ENCODE results near the gene CELA2B. TPM values are rescaled to one million over a fixed set of nuclear protein-coding genes. Genes with fewer than 3 reads are reported as not detected.
"Not testable (repeated sequence)": the region's sequence is repeated elsewhere in the genome, so short reads cannot be mapped to it uniquely, and the experiment has no call there.

Gene CELA2B
- total RNA-seq, 1 donor from 2014 or later: not detected

DNA sequence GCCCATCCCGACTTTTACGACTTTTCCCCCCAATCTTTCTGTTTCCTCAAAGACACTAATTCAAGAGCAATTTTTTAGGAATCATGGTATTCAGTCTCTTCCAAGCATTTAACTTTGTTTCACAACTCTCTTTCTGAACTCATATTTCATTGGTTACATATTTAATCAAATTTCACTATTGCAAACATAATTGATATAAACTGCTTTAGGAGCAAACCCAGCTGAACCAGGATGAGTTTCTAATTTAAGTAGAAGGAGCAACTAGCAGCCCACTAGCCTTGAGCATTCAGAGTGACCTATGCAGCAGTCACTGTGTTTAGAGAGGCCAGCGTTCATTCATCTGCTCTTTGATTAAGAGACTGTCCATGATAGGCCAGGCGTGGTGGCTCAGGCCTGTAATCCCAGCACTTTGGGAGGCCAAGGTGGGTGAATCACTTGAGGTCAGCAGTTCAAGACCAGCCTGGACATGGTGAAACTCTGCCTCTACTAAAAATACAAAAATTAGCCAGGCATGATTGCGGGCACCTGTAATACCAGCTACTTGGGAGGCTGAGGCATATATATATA lies 1.8 kb downstream of the CELA2B start:
- no peak overlapping the region for H3K27ac ChIP-seq
- TF ChIP-seq, protein P1, sequence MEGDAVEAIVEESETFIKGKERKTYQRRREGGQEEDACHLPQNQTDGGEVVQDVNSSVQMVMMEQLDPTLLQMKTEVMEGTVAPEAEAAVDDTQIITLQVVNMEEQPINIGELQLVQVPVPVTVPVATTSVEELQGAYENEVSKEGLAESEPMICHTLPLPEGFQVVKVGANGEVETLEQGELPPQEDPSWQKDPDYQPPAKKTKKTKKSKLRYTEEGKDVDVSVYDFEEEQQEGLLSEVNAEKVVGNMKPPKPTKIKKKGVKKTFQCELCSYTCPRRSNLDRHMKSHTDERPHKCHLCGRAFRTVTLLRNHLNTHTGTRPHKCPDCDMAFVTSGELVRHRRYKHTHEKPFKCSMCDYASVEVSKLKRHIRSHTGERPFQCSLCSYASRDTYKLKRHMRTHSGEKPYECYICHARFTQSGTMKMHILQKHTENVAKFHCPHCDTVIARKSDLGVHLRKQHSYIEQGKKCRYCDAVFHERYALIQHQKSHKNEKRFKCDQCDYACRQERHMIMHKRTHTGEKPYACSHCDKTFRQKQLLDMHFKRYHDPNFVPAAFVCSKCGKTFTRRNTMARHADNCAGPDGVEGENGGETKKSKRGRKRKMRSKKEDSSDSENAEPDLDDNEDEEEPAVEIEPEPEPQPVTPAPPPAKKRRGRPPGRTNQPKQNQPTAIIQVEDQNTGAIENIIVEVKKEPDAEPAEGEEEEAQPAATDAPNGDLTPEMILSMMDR (IDR thresholded peaks at IDR 0.05): no peak
- DNase-seq (no peak), ATAC-seq (peak in 1 of 2 donors; percentile 43)
- intact Hi-C loops (cut with DNase I): no loop called here
- no peaks in the 10 kb centered on the region for H3K36me3 ChIP-seq
- H3K9me3 ChIP-seq: no peaks in the 10 kb centered on the region
- H3K4me3 ChIP-seq: no peak overlapping the region
- no peaks in the 10 kb centered on the region for H3K4me1 ChIP-seq
- H3K27me3 ChIP-seq (ENCODE audit: low read depth): no peaks in the 10 kb centered on the region

DNA sequence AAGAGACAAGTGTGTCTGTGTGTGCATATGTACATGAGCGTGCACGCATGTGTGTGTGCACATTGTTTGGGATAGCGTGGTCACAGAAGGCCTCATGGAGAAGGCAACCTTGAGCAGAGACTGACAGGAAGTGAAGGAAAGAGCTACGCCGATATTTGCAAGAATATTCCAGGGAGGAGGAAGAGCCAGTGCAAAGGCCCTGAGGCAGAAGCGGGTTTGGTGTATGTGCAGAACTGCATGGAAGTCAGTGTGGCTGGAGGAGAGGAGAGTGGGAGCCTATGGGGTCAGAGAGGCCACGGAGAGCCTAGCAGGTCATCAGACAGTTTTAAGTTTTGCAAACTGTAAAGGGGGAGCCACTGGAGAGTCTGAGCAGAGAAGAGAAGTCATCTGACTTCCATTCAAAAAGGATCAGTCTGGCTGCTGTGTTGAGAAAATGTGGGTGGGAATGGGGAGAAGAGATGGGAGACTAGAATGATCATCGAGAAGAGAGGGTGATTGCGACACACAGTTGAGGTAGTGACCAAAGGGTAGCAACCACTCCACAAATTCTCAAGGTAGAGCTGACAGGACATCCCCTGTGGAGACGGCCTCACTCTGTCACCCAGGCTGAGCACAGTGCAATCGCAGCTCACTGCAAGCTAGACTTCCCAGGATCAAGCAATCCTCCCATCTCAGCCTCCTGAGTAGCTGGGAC lies 3.9 kb downstream of the CELA2B start:
- ATAC-seq: no peak
- H3K27me3 ChIP-seq (ENCODE audit: low read depth): no peaks in the 10 kb centered on the region
- no peaks in the 10 kb centered on the region for H3K36me3 ChIP-seq
- H3K27ac ChIP-seq: no peak overlapping the region
- H3K9me3 ChIP-seq: no peaks in the 10 kb centered on the region
- no peak for DNase-seq
- H3K4me3 ChIP-seq: no peak overlapping the region
- no peaks in the 10 kb centered on the region for H3K4me1 ChIP-seq
- intact Hi-C loops (cut with DNase I): no loop called here
- TF ChIP-seq, protein P1 (IDR thresholded peaks at IDR 0.05): no peak

DNA sequence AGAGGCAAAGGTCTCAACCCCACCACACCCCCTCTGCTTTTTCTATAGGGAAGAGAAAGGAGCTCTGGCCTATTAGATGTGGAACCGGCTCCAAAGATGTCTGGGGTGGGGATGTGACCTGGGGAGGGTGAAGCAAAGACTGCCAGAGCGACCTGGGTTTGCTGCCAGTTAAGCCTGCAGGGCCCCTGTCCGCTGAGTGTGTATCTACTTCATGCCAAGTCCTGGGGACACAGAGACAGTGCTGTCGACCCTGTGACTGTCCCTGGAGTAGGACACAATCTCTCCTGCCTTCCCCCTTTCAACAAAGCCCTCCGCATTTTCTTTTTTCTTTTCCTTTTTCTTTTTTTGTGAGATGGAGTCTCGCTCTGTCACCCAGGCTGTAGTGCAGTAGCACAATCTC lies 6.6 kb downstream of the CELA2B start:
- H3K4me3 ChIP-seq; H3K9me3 ChIP-seq; H3K27me3 ChIP-seq (ENCODE audit: low read depth); DNase-seq; H3K27ac ChIP-seq; intact Hi-C loops (cut with DNase I); ATAC-seq; H3K4me1 ChIP-seq; H3K36me3 ChIP-seq: not testable (repeated sequence)

DNA sequence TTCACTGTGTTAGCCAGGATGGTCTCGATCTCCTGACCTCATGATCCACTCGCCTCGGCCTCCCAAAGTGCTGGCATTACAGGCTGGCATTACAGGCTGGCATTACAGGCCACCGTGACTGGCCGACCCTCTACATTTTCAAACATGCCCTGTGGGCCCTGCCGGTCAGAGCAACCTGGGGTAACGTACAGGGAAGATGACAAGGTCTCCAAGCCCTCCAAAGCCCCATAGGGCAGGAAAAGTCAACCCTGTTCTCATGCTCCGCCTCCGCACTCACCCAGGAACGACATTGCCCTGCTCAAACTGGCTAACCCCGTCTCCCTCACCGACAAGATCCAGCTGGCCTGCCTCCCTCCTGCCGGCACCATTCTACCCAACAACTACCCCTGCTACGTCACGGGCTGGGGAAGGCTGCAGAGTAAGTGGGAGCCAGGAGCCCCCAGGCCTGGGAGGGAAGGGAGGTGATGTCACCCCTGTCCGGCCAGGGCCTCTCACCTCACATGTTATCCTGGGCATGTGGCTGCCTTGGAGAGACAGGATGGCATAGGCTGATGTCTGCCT lies 7.2 kb downstream of the CELA2B start:
- H3K27ac ChIP-seq; H3K4me1 ChIP-seq; DNase-seq; H3K4me3 ChIP-seq; H3K9me3 ChIP-seq; intact Hi-C loops (cut with DNase I); ATAC-seq; H3K36me3 ChIP-seq; H3K27me3 ChIP-seq (ENCODE audit: low read depth): not testable (repeated sequence)

DNA sequence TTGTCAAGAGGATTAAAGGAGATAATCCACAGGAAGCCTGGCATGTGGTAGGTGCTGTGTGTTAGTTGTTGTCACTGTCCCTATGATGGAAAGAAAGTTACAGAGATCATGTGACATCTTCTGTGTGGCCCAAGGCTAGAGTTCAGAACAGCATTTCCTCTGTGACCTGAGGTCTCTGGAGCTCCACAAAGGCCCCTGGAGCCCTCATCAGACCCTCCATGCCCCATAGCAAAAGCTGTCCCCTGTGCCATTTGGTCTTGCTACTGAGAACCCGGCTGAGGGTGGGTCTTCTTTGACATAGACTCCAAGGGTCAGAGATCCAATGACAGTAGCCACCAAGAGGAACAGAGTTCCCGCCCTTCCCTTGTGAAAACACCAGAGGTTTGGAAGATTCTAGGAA lies 8.1 kb downstream of the CELA2B start:
- TF ChIP-seq, protein P1 (IDR thresholded peaks at IDR 0.05): no peak
- DNase-seq: no peak
- H3K27ac ChIP-seq: no peak overlapping the region
- H3K4me3 ChIP-seq: no peak overlapping the region
- intact Hi-C loops (cut with DNase I): no loop called here
- H3K36me3 ChIP-seq: no peaks in the 10 kb centered on the region
- no peaks in the 10 kb centered on the region for H3K4me1 ChIP-seq
- ATAC-seq: no peak
- H3K9me3 ChIP-seq: no peaks in the 10 kb centered on the region
- no peaks in the 10 kb centered on the region for H3K27me3 ChIP-seq (ENCODE audit: low read depth)

DNA sequence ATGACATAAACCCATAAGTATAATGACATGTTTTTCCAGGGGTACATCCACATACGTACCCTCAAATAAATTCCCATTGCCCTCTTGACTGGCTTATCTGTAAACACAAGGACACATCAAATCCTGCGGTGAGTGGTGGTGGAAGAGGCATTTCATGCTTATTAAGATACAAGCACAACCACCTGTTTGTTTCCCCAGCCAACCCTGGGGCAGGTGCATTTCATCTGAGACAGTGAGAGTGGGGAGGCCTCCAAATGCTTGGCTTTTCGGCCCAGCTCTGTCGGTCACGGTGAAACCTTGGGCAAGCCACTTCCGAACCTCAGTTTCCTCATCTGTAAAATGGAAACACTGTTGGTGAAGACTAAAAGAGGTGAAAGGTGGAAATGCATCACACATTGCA lies 8.5 kb downstream of the CELA2B start:
- H3K4me1 ChIP-seq; DNase-seq; H3K27ac ChIP-seq; H3K36me3 ChIP-seq; H3K4me3 ChIP-seq; intact Hi-C loops (cut with DNase I); ATAC-seq; H3K27me3 ChIP-seq (ENCODE audit: low read depth); H3K9me3 ChIP-seq: not testable (repeated sequence)

DNA sequence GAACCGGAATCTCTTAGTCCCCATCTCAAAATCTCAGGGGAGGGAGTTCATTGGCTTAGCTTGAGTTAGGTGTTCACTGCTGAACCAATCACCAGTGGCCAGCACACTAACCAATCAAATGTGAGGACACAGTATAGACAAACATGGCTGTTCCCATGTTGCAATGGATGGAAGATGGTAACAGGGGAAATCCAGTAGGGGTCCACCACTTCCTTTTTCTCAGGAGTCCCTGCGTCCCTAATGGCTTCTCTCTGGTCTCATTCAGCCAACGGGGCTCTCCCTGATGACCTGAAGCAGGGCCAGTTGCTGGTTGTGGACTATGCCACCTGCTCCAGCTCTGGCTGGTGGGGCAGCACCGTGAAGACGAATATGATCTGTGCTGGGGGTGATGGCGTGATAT lies 9.7 kb downstream of the CELA2B start:
- H3K9me3 ChIP-seq: no peaks in the 10 kb centered on the region
- ATAC-seq: no peak
- H3K4me3 ChIP-seq: no peak overlapping the region
- no peaks in the 10 kb centered on the region for H3K4me1 ChIP-seq
- no peaks in the 10 kb centered on the region for H3K36me3 ChIP-seq
- no peak for DNase-seq
- H3K27ac ChIP-seq: no peak overlapping the region
- TF ChIP-seq, protein P1 (IDR thresholded peaks at IDR 0.05): no peak
- intact Hi-C loops (cut with DNase I): no loop called here
- no peaks in the 10 kb centered on the region for H3K27me3 ChIP-seq (ENCODE audit: low read depth)

DNA sequence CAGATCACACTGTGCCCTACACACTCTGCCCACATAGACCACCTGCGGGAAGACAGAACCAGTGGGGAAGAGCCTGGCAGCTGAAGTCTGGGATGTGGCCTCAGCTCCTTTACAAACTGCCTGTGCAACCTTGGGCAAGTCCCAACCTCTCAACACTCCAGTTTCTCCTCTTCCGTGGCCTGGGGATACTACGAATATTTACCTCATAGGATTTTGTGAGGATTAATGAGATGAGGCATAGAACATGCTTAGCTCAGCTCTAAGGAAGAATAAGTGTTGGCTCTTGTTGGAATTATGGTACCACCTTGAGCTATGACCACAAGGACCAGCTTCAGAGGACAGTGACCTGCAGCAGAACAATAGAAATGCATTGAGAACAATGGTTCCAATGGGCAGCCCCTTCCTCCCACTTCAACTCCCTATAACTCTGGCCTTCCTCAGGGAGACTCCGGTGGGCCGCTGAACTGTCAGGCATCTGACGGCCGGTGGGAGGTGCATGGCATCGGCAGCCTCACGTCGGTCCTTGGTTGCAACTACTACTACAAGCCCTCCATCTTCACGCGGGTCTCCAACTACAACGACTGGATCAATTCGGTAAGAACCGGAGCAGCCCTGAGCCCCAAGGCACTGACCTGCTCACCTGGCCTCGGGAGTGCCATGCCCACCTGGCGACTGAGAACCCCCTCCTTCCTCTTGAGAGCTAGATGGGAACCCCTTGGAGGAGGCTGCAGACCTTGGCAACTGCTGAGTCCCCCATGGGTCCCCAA lies 11.1 kb downstream of the CELA2B start:
- H3K27ac ChIP-seq; ATAC-seq; H3K4me3 ChIP-seq; H3K9me3 ChIP-seq; DNase-seq; H3K27me3 ChIP-seq (ENCODE audit: low read depth); H3K4me1 ChIP-seq; H3K36me3 ChIP-seq; intact Hi-C loops (cut with DNase I): not testable (repeated sequence)

Measured in lower lobe of right lung (tissue), 2 donors.